ENCODE results near the gene MEMO1. TPM values are rescaled to one million over a fixed set of nuclear protein-coding genes. Genes with fewer than 3 reads are reported as not detected.
"Not testable (repeated sequence)": the region's sequence is repeated elsewhere in the genome, so short reads cannot be mapped to it uniquely, and the experiment has no call there.

MEMO1 gene
- total and polyA plus RNA-seq, 5 donors, result 33.0 to 39.7 (median 37.0) TPM

DNA sequence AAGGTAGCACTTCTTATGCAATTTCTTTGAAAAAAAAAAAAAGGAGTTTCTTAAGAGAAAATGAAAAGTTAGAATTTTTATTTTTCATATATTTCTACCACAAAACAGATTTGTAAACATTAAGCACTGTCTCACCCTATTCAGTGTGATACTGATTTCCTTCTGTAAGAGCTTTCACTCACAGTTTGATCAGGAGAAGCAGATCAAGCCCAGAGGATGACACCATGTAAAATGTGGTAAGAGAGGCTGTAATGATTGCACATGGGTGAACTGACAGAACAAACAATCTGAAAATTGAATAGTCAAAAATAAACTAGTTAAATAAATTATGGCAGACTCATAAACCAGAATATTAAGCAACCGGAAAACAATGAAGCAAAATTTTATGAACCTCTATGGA is 54.5 kb downstream of the MEMO1 start:
- intact Hi-C loops (cut with DNase I), result no loop called here
- H3K4me1 ChIP-seq (ENCODE audit: control insufficient read depth, insufficient read depth, low read length), result peaks cover 5% of the 10 kb centered on the region
- no peak overlapping the region for H3K27ac ChIP-seq (ENCODE audit: low read length)
- no peak for DNase-seq
- no peak overlapping the region for H3K4me3 ChIP-seq (ENCODE audit: low read length)
- H3K9me3 ChIP-seq (ENCODE audit: control insufficient read depth, low read length), result no peaks in the 10 kb centered on the region
- no peak for ATAC-seq
- H3K27me3 ChIP-seq (ENCODE audit: control insufficient read depth, insufficient read depth), result no peaks in the 10 kb centered on the region
- WGBS, result 98% methylated on average over 1 of the region's 1 CpG

DNA sequence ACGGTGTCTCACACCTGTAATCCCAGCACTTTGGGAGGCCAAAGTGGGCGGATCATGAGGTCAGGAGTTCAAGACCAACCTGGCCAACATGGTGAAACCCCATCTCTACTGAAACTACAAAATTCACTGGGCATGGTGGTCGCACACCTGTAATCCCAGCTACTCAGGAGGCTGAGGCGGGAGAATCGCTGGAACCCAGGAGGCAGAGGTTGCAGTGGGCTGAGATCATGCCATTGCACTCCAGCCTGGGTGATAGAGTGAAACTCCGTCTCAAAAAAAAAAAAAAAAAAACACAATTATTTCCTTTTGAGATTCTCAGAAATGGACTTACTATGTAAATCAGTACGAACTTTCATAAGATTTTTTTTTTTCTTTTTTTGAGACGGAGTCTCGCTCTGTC is 57.7 kb downstream of the MEMO1 start:
- H3K27ac ChIP-seq (ENCODE audit: low read length); DNase-seq; intact Hi-C loops (cut with DNase I); ATAC-seq; H3K9me3 ChIP-seq (ENCODE audit: control insufficient read depth, low read length); H3K4me3 ChIP-seq (ENCODE audit: low read length); H3K27me3 ChIP-seq (ENCODE audit: control insufficient read depth, insufficient read depth); H3K4me1 ChIP-seq (ENCODE audit: control insufficient read depth, insufficient read depth, low read length): not testable (repeated sequence)
- 99% methylated on average over 9 of the region's 9 CpGs for WGBS

DNA sequence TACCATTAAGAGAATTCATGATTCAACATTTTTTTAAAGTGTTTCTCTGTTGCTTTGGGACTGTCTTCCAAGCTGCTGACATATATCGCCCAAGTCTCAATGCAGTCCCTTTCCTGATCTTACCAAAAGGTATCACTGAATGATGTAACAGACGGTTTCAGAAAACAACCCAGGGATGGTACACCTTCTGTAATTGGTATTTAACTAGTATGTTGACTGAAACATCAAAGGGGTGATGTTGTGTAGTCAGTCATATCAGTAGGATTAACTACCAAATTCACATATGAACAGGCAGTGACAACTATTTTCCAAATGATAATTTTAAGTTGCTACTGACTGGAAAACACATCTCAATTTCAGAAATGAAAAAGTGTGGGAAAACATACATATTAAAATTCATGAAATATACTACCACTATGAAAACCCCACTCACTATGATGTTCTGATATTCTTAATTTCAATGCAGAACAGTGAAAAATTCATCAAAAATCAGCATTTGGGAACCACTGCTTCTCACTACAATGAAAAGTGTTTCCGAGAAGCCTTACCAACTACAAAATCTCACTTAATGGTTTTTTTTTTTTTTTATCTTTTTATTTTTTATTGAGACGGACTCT is 59.8 kb downstream of the MEMO1 start:
- no peaks in the 10 kb centered on the region for H3K27me3 ChIP-seq (ENCODE audit: control insufficient read depth, insufficient read depth)
- no peak overlapping the region for H3K27ac ChIP-seq (ENCODE audit: low read length)
- no peak overlapping the region for H3K4me3 ChIP-seq (ENCODE audit: low read length)
- no peaks in the 10 kb centered on the region for H3K4me1 ChIP-seq (ENCODE audit: control insufficient read depth, insufficient read depth, low read length)
- no peaks in the 10 kb centered on the region for H3K9me3 ChIP-seq (ENCODE audit: control insufficient read depth, low read length)
- DNase-seq (no peak), ATAC-seq (no peak)
- WGBS, result 92% methylated on average over 4 of the region's 4 CpGs
- intact Hi-C loops (cut with DNase I), result no loop called here

DNA sequence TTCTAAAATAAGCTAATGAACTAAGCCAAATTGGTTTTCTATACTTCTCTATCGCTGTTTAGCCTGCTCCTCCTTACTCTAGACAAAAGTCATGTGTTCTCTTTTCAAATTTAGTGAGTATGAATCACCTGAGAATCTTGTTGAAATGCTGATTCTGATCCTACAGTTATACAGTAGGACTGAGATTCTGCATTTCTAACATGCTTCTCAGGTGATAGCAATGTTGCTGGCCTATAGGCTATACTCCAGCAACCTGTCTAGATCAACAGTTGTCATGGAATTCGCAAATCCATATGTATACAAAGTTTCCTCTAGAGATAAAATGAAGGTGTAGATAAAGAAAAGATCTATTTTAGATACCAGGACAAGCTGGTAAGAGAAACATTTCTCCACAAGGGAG is 62.9 kb downstream of the MEMO1 start:
- H3K27ac ChIP-seq (ENCODE audit: low read length), result no peak overlapping the region
- no peaks in the 10 kb centered on the region for H3K27me3 ChIP-seq (ENCODE audit: control insufficient read depth, insufficient read depth)
- intact Hi-C loops (cut with DNase I), result no loop called here
- no peaks in the 10 kb centered on the region for H3K9me3 ChIP-seq (ENCODE audit: control insufficient read depth, low read length)
- ATAC-seq (no peak), DNase-seq (no peak)
- H3K4me1 ChIP-seq (ENCODE audit: control insufficient read depth, insufficient read depth, low read length), result no peaks in the 10 kb centered on the region
- no peak overlapping the region for H3K4me3 ChIP-seq (ENCODE audit: low read length)
- 93% methylated on average over 2 of the region's 2 CpGs for WGBS

DNA sequence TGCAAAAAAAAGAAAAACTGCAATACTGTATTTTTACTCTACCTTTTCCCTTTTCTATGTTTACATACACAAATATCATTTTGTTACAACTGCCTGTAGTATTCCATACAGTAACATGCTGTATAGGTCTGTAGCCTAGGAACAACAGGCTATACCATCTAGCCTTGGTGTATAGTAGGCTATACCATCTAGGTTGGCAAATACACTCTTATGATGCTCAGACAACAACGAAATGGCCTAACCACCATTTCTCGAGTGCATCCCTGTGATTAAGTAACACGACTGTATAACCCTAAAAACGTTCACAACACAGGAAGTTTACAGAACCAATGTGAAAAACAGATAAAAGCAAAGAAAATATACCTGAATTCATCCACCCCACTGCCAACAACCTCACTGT is 64.0 kb downstream of the MEMO1 start:
- ATAC-seq (no peak), DNase-seq (no peak)
- intact Hi-C loops (cut with DNase I), result no loop called here
- Histone ChIP-seq H3K4me1 (ENCODE audit: control insufficient read depth, insufficient read depth, low read length) (no peaks in the 10 kb centered on the region), H3K27ac (ENCODE audit: low read length) (no peak overlapping the region), H3K9me3 (ENCODE audit: control insufficient read depth, low read length) (no peaks in the 10 kb centered on the region), H3K27me3 (ENCODE audit: control insufficient read depth, insufficient read depth) (no peaks in the 10 kb centered on the region), H3K4me3 (ENCODE audit: low read length) (no peak overlapping the region)
- 85% methylated on average over 4 of the region's 4 CpGs for WGBS

DNA sequence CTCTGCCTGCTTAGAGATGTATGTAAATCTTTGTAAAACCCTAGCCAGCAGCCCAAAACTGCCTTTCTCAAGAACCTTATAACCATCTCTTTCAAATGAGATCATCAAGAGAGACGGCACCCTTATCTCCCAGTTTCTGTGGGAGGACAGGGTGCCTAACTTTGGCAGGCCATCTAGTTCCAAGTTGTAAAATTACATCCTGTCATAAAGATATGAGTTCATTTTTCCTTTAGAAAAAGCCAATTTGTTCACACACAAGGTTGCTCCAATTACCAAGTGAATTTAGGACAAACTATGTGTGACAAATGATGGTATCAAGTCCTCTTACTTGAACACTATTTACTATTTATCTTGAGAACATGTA is 65.3 kb downstream of the MEMO1 start:
- WGBS, result 14% methylated on average over 1 of the region's 1 CpG
- intact Hi-C loops (cut with DNase I), result no loop called here
- DNase-seq (no peak), ATAC-seq (no peak)
- H3K9me3 ChIP-seq (ENCODE audit: control insufficient read depth, low read length), result no peaks in the 10 kb centered on the region
- no peaks in the 10 kb centered on the region for H3K27me3 ChIP-seq (ENCODE audit: control insufficient read depth, insufficient read depth)
- no peaks in the 10 kb centered on the region for H3K4me1 ChIP-seq (ENCODE audit: control insufficient read depth, insufficient read depth, low read length)
- no peak overlapping the region for H3K4me3 ChIP-seq (ENCODE audit: low read length)
- H3K27ac ChIP-seq (ENCODE audit: low read length), result no peak overlapping the region

DNA sequence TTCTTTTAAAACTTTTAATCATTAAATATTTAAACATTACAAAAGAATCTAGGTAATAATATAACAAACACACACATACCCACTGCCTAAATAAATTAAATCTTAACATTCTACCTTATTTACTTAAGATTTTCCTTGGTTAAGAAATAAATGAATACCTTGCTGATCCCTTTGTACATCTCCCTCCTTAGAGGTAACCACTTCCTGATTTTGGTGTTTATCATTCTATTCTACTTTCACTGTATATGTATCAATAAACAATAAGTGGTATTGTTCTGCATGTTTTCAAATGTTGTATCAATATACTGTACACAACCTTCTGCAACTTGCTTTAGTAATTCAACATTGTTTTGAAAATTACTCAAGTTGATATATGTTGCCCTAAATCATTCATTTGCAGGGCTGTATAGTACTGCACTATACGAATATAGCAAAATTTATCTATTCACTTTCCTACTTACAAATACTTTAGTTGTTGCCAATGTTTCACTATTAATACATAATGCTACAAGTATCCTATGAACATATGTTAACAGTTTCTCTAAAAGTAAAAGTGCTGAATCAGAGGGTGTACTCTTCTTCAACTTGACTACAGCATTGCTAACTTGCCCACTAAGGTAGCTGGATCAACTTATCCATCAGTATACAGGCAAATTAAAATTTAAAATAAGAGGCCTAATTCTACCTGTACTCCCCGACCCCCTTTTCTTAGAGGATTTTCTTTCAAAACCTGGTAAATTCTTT is 65.8 kb downstream of the MEMO1 start:
- Histone ChIP-seq H3K4me1 (ENCODE audit: control insufficient read depth, insufficient read depth, low read length) (no peaks in the 10 kb centered on the region), H3K27ac (ENCODE audit: low read length) (no peak overlapping the region), H3K27me3 (ENCODE audit: control insufficient read depth, insufficient read depth) (no peaks in the 10 kb centered on the region), H3K4me3 (ENCODE audit: low read length) (no peak overlapping the region), H3K9me3 (ENCODE audit: control insufficient read depth, low read length) (no peaks in the 10 kb centered on the region)
- no peak for ATAC-seq
- WGBS, result 78% methylated on average over 2 of the region's 2 CpGs
- intact Hi-C loops (cut with DNase I), result no loop called here
- DNase-seq, result no peak

DNA sequence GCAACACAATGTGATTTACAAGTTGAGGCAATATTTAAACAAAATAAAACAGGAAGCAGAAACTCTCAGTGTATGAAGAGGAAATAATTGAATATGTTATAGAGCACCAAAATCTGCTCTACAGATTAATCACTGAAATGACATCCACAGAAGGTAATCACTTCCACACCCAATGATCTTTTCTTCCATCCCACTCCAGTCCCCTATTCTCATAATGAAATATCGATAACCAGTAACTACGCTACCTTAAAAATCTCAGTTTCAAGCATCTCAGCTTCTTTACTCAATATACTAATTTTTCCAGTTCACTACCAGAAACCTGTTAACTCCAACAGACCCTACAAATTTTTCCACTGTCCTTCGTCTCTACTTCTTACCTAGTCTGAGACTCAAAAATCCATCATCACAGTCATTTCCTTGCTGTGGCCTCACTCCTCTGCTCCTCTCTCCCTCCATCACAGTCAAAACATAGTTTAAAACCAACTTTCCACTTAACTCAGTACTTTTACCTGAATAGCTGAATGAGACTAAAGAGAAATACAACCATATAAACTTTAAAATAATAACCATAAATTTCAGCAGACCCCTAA is 67.1 kb downstream of the MEMO1 start:
- Histone ChIP-seq H3K4me1 (ENCODE audit: control insufficient read depth, insufficient read depth, low read length) (no peaks in the 10 kb centered on the region), H3K27ac (ENCODE audit: low read length) (no peak overlapping the region), H3K27me3 (ENCODE audit: control insufficient read depth, insufficient read depth) (no peaks in the 10 kb centered on the region), H3K4me3 (ENCODE audit: low read length) (no peak overlapping the region), H3K9me3 (ENCODE audit: control insufficient read depth, low read length) (no peaks in the 10 kb centered on the region)
- intact Hi-C loops (cut with DNase I), result no loop called here
- 98% methylated on average over 3 of the region's 3 CpGs for WGBS
- DNase-seq (no peak), ATAC-seq (no peak)

DNA sequence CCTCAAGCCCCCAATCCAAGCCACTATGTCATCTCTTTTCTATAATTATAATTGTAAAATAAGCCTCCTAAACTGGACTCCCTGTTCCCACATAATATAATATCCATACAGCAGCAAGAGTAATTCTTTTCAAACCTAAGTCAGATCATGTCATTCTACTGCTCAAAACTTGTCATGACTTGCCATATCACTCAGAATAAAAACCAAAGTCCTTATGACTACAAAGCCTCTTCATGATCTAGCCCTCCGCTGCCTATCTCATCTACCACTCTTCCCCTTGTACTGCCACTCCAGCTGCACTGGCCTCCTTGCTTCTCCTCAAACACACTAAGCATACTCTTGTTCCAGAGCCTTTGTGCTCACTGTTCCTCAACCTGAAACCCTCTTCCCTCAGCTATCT is 69.9 kb downstream of the MEMO1 start:
- Histone ChIP-seq H3K27me3 (ENCODE audit: control insufficient read depth, insufficient read depth) (no peaks in the 10 kb centered on the region), H3K4me3 (ENCODE audit: low read length) (no peak overlapping the region), H3K27ac (ENCODE audit: low read length) (no peak overlapping the region), H3K9me3 (ENCODE audit: control insufficient read depth, low read length) (no peaks in the 10 kb centered on the region), H3K4me1 (ENCODE audit: control insufficient read depth, insufficient read depth, low read length) (no peaks in the 10 kb centered on the region)
- 100% methylated on average over 1 of the region's 1 CpG for WGBS
- DNase-seq, result no peak
- intact Hi-C loops (cut with DNase I), result no loop called here
- no peak for ATAC-seq

DNA sequence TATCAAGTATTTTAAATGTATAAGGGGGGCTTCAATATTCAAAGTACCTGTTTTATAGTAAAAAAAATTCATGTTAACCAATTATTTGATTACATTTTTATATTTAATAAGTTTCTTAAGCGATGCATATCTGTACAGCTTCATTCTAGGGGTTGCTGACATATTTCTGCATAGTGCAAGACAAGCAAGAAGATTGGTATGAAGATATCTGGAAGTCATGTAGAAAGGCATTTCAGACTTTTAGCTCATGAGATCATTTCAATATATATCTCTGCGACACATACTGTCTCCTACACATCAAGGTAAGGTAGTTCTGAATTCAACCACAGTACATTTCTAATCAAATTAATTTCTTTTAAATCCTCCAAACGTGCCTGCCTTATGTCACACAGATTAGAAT is 73.1 kb downstream of the MEMO1 start:
- no peaks in the 10 kb centered on the region for H3K9me3 ChIP-seq (ENCODE audit: control insufficient read depth, low read length)
- no peak overlapping the region for H3K27ac ChIP-seq (ENCODE audit: low read length)
- no peak for DNase-seq
- 95% methylated on average over 3 of the region's 3 CpGs for WGBS
- intact Hi-C loops (cut with DNase I), result no loop called here
- no peak overlapping the region for H3K4me3 ChIP-seq (ENCODE audit: low read length)
- peaks cover 2% of the 10 kb centered on the region for H3K4me1 ChIP-seq (ENCODE audit: control insufficient read depth, insufficient read depth, low read length)
- H3K27me3 ChIP-seq (ENCODE audit: control insufficient read depth, insufficient read depth), result no peaks in the 10 kb centered on the region
- no peak for ATAC-seq

DNA sequence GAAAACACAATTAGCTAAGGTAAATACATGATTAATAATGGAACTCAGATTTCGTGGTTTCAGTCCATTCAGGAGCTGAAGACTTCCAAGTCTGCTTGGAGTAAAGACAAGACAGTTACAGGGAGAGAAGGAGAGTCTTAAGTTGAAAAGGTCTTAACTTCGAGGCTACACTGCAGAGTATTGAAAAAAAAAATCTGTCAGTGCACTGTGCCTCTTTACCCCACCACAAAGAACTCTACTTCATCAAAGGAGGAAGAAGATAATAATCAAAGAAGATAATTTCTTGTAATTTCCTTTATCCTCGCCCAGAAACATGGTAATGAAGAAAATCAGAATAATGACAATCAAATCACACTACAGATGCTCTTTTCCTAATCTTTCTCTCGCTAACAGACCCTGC is 75.4 kb downstream of the MEMO1 start:
- Histone ChIP-seq H3K4me3 (ENCODE audit: low read length) (no peak overlapping the region), H3K4me1 (ENCODE audit: control insufficient read depth, insufficient read depth, low read length) (peaks cover 2% of the 10 kb centered on the region), H3K27ac (ENCODE audit: low read length) (no peak overlapping the region), H3K9me3 (ENCODE audit: control insufficient read depth, low read length) (no peaks in the 10 kb centered on the region), H3K27me3 (ENCODE audit: control insufficient read depth, insufficient read depth) (no peaks in the 10 kb centered on the region)
- DNase-seq, result no peak
- intact Hi-C loops (cut with DNase I), result no loop called here
- ATAC-seq, result no peak
- 88% methylated on average over 4 of the region's 4 CpGs for WGBS

All from right cardiac atrium (tissue), 5 donors.